Activated T-helper 1 cell treated with anti-CD3 and anti-CD28 coated beads, Interleukin-2, amount 50 U/mL, for 16 hours (primary cell): ENCODE data around the gene FLRT1.

Experiments used
- DNase-seq, 2 donors: peaks; one replicate each; pipeline ENCODE4 v3.0.0-alpha.2; 2020; ENCODE audit warnings: low read depth in 1 of 2, low spot score in 1 of 2

The FLRT1 gene

DNA sequence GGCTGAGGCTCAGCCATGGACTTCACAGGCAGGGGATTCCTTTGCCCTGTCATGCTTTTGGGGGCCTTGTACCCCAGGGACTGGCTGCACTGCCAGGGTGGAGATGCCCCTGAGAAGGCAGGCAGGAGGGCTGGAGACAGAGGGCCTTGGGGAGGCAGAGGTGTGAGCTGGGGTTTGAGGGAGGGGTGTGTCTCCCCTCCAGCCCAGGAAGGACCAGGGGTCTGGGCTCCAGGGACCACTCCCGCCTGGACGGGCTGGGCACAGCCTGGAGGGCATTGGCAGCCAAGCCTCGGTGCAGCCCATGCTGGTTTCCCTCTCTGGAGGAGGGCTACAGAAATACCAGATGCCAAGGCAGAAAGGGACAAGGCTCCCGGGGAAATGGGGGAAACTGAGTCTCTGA, 30.0 kb upstream of the FLRT1 start:
- DNase-seq, result no peak

DNA sequence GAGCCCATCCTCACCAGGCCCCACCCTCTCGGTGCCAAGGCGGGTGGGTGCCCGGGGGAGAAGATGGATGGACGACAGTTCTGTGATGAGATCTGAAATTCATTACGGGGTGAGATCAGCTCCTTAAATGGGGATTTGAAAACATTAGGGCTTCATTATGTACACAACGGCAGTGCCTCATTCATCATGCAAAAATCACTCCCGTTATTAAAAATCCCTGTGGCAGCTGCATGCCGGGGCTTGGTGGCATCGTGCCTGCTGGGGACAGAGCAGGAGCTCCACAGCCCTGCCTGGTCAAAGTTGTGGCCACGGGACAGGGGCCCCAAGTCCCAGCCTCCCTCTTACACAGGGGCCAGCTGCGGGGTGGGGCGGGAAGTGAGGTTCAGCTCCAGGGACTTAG, 29.3 kb upstream of the FLRT1 start:
- no peak for DNase-seq

DNA sequence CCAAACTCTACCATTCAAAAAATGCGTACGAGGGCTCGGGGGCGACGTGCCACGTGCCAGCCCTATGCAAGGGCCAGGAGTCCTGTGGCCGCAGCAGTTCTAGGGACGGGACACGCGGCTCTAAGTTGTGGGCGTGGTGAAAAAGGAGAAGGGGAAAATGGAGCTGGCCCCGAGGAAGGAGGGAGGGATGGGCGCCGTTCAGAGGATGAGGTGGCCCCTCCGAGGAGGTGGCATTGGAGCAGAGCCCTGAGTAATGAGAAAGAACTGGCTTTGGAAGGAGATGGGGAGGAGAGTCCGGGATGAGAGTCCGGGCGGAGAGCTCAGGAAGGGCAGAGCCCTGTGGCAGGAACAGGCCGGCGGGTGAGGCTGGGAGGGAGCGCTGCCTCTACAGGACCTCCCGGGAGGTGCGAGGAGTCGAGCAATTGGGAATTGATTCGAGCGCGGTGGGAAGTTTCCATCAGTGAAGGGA, 28.5 kb upstream of the FLRT1 start:
- no peak for DNase-seq

DNA sequence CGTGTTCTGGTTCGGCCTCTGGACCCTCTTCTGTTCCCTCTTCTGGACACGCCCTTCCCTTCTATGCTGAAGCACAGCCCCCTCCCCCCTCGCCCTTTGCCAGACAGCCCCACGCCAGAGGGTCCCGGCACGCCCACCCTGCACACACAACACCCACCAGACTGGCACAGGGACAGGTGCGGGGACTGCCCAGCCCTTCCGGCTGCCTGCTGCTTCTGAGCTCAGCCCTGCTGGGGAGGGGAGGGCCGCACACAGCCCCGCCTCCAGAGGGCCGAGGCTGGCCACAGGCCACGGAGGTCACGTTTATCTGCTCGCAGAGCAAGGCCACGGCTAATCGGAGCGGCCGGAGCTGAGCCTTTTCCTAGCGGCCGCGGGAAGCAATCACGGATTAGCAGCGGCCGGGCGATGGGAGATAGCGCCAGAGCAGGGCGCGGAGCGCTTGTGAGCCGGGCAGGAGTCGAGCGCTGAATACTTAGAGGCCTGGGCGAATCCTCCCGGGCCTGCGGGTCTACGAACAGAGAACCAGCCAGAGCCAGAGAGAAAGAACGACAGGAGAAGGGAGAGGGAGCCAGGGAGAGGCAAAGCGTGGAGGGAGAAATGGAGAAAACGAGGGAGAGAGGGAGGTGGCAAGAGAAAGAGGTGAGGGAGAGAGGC, 28.0 kb upstream of the FLRT1 start:
- DNase-seq, result no peak

DNA sequence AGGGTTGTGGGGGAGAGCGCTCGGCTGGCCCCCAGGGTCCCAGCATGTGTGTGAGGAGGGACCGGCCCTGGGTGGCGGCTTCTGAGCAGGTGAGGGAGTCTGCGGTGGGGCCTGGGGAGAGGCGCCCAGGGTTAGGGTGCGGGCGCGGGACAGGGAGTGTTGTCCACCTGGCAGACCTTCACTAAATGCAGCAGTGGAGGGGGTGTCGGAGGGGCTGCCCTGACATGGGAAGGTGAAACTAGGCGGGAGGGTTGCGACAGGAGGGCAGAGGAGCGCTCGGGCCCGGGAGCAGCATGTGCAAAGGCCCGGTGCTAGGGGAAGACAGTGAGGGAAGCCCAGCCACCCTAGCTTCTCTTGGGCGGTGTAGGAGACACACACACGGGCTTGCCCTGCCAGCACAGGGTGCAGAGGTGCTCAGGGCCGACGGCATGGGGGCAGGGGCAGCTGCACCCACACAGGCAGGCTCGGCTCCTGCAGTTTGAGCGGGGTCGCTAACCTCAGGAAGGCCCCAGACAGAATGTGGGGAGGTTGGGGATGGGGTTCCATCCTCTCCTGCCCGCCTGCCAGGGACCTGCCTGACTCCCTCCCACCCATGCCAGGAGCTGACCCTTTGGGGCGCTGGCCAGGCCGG, 27.3 kb upstream of the FLRT1 start:
- no peak for DNase-seq

DNA sequence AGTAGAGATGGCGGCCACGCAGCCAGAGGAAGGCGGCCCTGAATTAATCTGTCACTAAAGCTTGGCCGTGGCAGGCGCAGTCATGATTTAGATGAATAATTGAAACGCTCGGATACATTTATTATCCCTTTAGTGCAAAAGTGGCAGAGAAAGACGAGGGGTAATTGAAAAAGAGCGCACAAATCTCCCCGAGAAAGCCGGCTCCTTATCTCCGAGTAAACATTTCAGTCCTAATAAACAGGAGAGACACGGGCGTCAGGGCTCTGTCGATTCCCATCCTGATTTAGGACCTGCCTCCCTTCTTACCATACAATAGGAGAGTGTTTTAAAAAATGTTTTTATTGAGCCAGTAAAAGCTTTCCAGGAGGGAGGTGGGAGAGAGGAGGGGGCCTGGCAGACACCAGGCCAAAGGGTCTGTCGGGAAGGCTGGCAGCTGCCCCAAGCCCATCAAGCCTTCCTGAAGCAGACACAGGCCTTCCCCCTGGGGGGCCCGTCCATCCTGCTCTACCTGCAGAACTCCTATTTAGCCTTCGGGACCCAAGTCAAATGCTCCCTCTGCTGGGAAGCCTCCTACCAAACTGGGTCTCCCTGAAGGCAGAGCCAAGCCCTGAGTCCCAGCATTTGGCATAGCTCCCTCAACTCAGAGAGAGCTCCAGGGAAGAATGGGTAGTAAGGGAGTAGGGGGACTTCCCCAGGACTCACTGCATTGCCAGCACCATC, 26.7 kb upstream of the FLRT1 start:
- no peak for DNase-seq

DNA sequence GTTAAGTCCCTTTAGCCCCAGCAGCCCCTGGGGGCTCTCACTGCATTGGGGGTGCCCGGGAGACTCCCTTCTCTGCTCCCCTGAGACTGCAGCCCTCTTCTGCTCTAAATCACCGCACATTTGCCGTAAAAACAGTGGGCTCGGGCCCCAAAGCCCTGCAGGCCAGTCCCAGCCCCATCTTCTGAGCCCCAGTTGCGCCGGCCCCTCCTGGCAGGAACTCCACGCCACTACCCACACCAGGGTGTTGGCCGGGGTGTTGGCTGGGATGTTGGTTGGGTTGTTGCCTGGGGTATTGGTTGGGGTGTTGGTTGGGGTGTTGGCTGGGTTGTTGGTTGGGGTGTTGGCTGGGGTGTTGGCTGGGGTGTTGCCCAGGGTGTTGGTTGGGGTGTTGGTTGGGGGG, 26.0 kb upstream of the FLRT1 start:
- no peak for DNase-seq

DNA sequence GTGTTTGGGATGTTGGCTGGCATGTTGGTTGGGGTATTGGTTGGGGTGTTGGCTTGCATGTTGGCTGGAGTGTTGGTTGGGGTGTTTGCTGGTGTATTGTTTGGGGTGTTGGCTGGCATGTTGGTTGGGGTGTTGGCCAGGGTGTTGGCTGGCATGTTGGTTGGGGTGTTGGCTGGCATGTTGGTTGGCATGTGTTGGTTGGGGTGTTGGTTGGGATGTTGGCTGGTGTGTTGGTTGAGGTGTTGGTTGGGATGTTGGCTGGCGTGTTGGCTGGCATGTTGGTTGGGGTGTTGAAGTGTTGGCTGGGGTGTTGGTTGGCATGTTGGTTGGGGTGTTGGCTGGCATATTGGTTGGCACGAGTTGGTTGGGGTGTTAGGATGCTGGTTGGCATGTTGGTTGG, 24.9 kb upstream of the FLRT1 start:
- DNase-seq, result no peak

DNA sequence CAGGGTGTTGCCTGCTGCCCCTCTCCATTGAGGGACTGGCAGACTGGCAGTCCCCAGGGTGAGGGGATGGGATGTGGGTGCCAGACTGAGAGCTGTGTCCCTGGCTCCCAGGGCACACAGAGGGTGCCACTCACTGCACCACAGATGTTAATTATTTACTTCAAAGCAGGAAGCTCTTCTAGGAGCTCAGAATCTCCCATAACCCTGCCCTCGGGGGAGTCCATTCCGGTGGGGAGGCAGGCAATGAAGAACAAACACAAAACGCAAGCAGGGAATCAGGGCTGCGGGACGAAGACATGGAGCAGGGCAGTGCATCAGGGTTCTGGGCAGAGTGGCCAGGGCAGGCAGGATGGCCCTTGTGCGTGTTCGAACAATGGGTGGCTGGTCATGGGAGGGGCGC, 24.4 kb upstream of the FLRT1 start:
- DNase-seq, result no peak

DNA sequence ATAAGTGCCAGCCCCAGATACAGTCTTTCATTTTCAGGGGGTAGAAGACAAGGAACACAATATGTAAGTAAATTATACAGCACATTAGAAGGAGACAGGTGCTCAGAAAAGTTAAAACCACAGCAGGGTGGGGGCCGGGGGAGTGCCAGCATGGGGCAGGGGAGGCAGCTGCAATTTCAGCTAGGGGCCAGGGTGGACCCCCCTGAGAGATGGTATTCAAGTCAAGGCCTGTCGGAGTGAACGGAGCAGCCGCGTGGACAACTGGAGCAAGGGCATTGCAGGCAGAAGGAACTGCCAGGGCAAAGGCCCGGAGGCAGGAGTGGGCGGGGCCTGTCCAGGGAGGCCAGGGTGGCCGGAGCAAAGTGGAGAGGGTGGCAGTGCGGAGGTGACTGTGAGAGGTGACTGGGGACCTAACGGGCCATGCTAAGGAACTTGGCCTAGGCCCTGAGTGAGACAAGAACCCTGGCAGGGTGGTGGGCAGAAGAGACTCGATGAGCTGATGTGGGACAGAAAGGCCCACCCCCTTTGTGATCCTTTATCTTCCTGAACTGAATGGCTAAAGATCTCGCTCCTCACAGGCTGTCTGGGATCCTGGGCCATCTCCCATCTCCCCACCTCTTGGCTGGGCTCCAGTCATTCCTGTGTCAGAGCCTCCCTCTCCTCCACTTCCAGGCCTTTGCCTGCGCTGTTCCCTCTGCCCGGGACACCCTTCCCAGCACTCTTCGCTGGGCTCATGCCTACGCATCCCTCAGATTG, 22.4 kb upstream of the FLRT1 start:
- DNase-seq, result no peak

DNA sequence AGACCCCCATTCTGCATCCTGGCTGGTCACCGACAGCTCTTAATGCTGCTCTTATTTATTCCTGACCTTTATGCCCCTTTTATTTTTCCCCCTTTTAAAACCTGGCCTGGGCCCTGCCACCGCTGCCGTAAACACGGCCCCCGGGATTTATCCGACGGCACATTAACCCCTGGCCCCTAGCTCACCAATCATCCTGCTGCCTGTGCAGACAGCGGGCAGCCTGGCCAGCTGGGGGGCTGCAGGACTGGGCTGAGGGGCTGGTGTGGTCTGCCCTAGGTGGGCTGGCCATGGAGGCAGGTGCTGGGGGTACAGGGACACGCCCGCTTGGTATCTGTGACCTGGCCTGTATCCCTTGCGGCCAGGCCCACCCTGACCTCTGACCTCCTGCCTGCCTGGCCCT, 21.4 kb upstream of the FLRT1 start:
- DNase-seq, result no peak

DNA sequence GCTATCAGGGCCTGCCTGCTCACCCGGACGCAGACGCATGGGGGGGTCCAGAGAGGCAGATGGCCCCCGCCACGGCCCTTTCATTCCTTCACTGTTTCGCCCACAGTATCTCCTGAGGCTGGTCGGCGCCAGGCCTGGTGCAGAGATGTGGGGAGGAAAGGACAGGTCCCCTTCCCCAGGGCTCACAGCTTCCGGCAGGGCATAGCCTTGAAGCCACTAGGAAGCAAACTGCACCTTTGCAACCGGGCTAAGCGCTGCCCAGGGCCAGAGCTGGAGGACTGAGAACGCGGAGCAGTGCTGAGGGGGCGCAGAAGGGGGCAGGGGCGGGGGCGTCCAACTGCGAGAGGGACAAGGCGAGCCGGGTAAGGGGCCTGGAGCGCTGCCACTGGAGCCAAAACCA, 20.2 kb upstream of the FLRT1 start:
- DNase-seq, result no peak

DNA sequence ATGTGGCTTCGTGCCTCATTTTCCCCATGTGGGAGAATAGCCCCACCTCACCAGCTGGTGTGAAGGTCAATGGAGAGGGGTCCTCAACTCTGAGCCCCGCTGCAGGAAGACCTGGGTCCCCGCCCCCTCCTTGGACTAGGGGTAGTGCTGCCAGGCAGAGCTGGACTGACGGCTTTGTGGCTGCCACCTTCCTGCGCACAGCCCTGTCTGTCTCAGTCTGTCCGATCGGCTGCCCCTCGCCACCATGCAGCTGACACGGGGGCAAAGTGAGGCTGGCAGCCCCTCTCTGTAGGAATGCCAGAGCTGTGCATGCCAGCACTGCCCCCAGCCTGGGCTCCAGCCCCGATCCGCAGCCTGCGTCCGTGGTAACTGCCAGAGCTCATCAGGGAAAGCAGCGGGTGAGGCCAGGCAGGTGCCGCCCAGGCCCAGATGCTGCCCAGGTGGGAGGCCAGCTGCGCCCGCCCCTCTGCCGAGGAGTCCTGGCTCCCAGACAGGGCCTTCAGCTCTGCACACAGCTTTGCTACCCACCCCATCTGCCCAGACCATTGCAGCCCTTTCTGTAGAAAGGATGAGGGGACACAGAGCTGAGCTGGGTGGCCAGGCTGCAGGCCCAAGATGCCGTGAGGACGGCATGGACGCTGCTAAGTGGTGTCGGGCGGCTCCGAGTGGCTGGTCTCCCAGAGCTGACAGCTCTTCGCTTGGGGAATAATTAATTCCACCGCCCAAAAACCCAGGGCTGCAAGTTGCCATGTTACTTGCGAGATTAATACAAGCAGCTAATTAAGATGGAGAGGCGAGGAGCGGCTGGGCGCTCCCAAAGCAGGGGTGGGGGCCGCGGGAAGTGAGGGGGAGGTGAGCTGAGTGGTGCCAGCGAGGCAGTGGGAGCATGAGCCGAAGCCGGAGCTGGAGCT, 19.5 kb upstream of the FLRT1 start:
- DNase-seq, result no peak

DNA sequence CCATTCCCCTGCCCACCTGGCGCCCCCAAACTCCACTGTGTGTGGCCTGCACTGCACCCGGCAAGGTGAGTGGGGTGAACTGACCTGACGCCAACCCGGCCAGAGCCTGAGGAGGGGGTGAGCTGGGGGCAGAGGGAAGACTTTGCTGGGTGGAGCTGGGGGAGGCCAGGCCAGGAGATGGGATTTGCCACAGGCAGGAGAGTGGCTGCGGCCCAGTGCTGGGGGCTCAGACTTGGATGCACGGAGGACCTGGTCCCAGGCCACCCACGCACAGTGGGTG, 17.8 kb upstream of the FLRT1 start:
- no peak for DNase-seq

DNA sequence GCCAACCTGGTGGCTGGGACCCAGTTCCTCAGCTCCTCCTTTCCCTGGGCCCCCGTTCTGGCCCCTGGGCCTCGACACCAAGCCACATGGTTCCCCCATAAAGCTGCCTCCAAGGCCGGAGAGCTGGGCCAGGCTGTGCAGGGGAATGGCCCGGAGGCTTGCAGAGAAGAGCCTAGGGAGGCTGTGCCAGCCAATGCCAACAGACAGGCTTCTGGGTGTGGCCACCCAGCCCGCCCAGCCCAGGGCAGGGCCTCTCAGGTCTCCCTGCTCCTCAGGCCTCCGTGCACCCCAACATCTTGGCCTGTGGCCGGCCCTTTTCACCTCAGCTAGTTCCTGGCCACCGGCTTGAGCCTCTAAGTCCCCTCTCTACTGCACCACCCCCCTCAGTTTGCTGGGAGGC, 17.4 kb upstream of the FLRT1 start:
- no peak for DNase-seq

DNA sequence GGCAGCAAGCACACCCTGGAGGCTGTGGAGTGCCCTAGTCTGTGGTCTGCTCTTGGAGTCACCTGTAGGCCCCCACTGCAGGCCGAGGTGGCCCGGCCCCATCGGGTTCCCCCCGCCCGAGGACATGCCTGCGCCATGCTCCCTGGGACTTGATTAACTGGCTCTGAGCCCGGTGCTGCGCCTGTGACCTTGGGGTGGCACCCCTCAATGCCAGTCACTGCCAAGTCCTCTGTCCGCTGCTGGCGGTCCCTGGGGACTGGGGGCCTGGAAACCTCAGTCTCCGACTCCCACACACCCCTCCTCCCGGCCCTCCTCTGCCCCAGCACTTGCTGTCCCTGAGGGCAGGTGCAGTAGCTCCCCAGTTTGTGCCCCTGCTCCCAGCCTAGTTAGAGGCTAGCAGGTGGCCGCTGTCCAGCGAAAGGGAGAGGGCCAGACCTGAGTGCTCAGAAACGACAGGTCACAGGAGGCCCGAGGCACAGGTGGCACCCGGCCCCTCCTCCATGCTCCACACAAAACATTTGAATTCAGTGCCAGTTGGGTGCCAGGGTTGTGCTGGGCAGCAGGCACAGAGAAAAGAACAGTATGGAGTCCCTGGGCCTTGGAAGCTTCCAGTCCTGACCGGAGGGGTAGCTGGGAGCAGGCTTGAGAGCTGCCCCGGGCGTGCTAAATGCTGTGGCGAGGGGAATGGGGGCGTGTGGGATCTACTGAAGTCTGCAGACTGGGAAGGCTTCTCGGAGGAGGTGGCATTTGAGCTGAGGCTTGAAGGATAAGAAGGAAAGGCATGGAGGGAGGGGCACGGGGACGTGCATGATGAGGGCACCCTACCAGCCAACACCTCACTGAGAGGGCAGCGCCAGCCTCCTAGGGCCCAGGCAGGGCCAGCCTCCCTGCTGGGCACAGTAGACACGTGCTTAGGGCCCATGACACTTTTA, 16.4 kb upstream of the FLRT1 start:
- no peak for DNase-seq

DNA sequence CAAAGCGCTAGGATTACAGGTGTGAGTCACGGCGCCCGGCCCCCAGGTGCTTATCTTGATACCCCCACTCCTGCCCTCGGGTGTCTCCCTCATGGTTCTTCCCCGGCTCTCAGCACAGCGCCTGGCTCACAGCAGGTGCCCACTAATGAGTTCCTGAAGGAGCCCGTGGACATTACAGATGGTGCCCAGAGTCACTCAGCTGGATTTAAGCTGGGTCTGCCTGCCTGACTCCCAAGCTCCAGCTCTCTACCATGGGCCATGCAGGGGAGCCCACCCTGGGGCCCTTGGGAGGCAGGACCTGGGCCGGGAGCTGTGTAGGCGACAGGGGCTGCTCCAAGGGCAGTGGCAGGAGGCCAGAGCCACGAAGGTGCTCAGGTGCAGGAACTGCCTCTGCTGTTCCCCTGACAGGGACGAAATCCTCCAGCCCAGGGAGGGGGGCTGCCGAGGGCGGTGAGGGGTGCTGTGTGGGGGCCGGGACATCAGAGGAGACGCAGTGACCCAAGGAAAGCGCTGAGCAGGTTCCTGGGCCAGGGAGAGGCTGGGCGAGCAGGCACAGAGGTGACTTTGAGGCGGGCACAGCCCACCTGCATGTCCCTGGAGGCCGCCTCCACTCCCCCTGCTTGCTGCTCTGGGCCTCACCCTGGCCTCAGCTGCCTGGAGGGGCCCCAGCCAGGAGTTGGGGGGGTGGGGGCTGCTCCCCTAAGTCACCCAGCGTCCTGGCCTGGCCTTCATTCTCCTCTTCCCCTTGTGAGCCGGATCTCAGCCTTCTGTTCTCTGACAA, 14.6 kb upstream of the FLRT1 start:
- no peak for DNase-seq

DNA sequence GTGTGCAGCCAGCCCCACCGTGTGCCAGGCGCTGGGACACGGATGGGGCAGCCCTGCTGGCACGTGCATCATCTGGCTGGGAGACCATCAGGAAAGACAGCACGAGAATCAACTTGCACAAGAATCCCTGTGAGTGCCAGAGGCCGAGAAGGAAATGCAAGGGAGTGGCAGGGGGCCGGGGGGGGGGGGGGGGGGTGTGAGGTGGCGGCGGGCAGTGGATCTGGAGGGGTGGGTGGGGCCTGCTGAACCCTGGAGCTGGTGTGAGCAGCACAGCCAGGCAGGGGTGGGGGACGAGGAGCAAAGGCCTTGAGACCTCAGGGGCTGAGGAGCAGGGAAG, 14.0 kb upstream of the FLRT1 start:
- no peak for DNase-seq

DNA sequence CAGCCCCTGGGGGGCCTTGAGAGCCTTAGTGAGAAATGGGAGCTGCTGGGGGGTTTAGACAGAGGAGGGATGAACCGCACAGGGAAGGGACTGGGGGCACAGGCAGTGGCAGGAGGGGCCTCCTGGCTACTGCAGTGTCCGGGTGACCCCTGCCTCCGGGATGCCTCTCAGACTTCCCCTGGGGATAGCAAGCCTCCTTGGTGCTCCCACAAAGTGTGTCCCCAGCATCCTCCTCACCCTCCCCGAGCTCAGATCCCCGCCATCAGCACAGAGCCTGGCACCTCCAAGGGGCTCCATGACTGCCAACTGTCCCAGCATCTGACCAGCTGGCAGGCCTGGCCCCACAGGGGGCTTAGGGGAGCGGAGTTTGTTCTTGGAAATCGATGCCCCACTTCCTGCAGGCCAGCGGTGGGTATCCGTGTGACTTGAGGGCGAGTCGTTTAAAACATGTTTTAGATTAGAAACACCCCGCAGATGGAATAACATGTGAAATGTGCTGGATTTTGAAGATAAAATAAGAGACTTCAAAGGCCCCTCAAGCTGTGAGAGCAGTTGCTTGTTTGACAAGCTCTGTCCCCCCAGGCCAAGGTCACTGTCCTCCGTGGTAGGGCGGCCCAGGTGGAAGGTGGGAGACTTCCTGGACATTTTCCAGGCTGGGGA, 13.5 kb upstream of the FLRT1 start:
- no peak for DNase-seq
